Progenitor cell of endocrine pancreas (in vitro differentiated cells): ENCODE data around the gene CATSPER1. TPM values are rescaled to one million over a fixed set of nuclear protein-coding genes. Genes with fewer than 3 reads are reported as not detected.

ENCODE experiments used
- DNase-seq: peaks from one replicate; pipeline ENCODE4 v3.0.0; 2021; ENCODE audit warnings: low spot score; ENCODE audit not compliant: unreplicated experiment
- H3K27ac Mint-ChIP-seq: 2 replicates; pipeline ENCODE4 v1.8.0; 2021; ENCODE audit warnings: mild to moderate bottlenecking, moderate library complexity, mixed read lengths
- H3K27me3 Mint-ChIP-seq: 2 replicates; pipeline ENCODE4 v1.8.0; 2021; ENCODE audit warnings: mixed read lengths
- H3K36me3 Mint-ChIP-seq: 2 replicates; pipeline ENCODE4 v1.8.0; 2022; ENCODE audit warnings: mixed read lengths; ENCODE audit not compliant: insufficient read depth
- H3K4me1 Mint-ChIP-seq: 2 replicates; pipeline ENCODE4 v1.8.0; 2021; ENCODE audit warnings: low read depth, mixed read lengths
- H3K4me3 Mint-ChIP-seq: 2 replicates; pipeline ENCODE4 v1.8.0; 2021; ENCODE audit warnings: low read depth, mild to moderate bottlenecking, moderate library complexity, mixed read lengths
- H3K9me3 Mint-ChIP-seq: 2 replicates; pipeline ENCODE4 v1.8.0; 2021; ENCODE audit warnings: low read depth, mixed read lengths
- total RNA-seq: library from RNA; stranded (reverse); gene quantifications from 2 replicates; pipeline ENCODE4 v1.2.1, GENCODE V29; 2021
- TF ChIP-seq, protein P1 (sequence below): fragments of 200-600 bp; sonication (generic); IDR thresholded peaks from one replicate; pipeline ENCODE4 v1.5.0; 2021; ENCODE audit warnings: antibody characterized with exemption, mild to moderate bottlenecking; ENCODE audit not compliant: unreplicated experiment

The CATSPER1 gene
- total RNA-seq, 1 donor from 2014 or later, result not detected

DNA sequence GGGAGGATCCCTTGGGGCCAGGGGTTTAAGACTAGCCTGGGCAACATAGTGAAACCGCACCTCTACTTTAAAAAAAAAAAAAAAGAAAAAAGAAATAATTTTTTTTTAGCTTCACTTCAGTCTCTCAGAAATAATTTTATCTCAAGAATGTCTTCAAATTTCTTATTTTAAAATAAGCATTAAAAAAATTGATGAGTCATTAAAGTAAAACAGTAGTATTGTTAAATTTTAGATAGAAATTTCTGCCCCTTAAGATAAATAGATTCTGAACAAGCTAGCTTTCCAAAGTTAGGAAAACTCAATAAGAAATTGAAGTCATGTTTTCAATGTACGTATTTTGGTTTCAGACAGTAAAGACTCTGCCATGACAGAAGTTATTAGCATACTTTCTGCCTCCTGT, 36.1 kb upstream of the CATSPER1 start:
- Mint-ChIP-seq H3K27me3 (no peaks in the 10 kb centered on the region), H3K36me3 (peaks cover 50% of the 10 kb centered on the region), H3K4me1 (no peaks in the 10 kb centered on the region), H3K4me3 (no peak overlapping the region), H3K9me3 (no peaks in the 10 kb centered on the region), H3K27ac (no peak overlapping the region)
- no peak for DNase-seq
- TF ChIP-seq, protein P1, sequence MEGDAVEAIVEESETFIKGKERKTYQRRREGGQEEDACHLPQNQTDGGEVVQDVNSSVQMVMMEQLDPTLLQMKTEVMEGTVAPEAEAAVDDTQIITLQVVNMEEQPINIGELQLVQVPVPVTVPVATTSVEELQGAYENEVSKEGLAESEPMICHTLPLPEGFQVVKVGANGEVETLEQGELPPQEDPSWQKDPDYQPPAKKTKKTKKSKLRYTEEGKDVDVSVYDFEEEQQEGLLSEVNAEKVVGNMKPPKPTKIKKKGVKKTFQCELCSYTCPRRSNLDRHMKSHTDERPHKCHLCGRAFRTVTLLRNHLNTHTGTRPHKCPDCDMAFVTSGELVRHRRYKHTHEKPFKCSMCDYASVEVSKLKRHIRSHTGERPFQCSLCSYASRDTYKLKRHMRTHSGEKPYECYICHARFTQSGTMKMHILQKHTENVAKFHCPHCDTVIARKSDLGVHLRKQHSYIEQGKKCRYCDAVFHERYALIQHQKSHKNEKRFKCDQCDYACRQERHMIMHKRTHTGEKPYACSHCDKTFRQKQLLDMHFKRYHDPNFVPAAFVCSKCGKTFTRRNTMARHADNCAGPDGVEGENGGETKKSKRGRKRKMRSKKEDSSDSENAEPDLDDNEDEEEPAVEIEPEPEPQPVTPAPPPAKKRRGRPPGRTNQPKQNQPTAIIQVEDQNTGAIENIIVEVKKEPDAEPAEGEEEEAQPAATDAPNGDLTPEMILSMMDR, result no peak

DNA sequence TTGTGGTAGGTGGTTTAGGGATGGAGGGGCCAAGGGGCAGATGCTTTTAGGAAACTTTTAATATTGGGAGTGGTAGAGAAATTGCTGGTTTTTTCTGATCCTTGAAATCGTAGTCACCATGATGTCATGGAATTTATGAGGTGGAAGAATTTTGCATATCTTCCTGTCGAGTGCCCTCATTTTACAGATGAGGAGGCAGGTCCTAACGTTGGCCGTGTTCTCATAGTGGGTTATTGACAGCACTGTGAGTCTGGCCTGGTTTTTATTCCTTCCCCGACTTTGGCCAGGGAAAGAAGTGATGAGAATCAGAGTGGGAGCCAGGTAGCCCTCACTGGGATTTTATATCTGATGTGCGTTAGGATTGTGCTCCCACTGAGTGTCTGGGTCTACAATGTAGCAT, 35.0 kb upstream of the CATSPER1 start:
- H3K4me1 Mint-ChIP-seq, result no peaks in the 10 kb centered on the region
- no peak for DNase-seq
- no peak overlapping the region for H3K27ac Mint-ChIP-seq
- no peaks in the 10 kb centered on the region for H3K27me3 Mint-ChIP-seq
- H3K4me3 Mint-ChIP-seq, result no peak overlapping the region
- TF ChIP-seq, protein P1, result no peak
- peaks cover 45% of the 10 kb centered on the region for H3K36me3 Mint-ChIP-seq
- no peaks in the 10 kb centered on the region for H3K9me3 Mint-ChIP-seq

DNA sequence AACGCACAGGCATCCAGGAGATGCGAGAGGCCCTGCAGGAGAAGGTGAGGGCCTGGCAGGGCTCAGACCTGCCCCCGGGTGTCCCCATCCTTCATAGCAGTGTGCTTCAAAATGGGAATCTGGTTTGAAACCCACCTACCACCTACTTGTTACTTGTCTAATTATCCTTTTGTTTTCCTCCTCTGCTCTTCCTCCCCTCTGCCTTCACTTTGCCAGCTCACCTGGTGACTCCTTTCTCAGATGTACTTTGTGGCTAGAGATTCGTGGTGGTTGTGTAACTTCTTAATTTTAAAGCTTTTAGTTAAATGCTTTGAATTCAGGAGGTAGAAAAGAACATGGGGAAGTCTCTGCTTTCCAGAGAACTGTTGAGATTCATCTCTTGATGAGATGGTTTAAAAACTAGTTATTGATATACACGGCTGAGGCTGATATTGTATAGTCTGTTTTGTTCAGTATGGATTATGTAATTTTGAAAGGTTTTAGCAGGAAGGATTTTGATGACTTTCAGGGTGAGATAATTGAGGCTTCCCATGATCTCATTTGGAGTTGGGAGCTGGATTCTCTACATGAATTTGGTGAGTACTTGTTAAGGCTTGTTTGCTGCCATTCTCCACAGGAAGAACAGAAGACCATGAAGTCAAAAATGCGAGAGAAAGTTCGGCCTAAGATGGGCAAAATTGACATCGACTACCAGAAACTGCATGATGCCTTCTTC, 33.8 kb upstream of the CATSPER1 start:
- Mint-ChIP-seq H3K27ac (no peak overlapping the region), H3K27me3 (no peaks in the 10 kb centered on the region), H3K4me1 (no peaks in the 10 kb centered on the region), H3K9me3 (no peaks in the 10 kb centered on the region), H3K4me3 (no peak overlapping the region), H3K36me3 (peaks cover 43% of the 10 kb centered on the region)
- TF ChIP-seq, protein P1, result no peak
- DNase-seq, result no peak

DNA sequence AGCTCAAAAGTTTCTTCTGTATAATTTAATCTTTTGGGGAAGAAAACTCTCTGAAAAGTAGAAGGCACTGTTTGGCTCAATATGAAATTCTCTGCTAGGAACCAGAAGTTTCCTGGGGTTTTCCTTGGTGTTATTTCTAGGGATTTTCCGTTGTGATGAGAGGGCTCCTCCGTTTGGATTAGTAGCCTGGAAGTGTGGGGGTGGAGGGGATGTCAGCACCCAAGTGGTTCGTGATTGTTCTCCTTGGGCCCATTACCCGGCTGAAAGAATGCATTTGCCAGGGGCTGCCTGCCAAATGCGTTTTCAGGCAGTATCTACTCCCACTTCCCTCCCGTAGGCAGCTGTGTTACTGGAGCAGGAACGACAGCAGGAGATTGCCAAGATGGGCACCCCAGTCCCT, 30.2 kb upstream of the CATSPER1 start:
- H3K27me3 Mint-ChIP-seq, result no peaks in the 10 kb centered on the region
- no peaks in the 10 kb centered on the region for H3K9me3 Mint-ChIP-seq
- H3K4me1 Mint-ChIP-seq, result peaks cover 15% of the 10 kb centered on the region
- H3K36me3 Mint-ChIP-seq, result peaks cover 32% of the 10 kb centered on the region
- no peak for DNase-seq
- no peak overlapping the region for H3K27ac Mint-ChIP-seq
- TF ChIP-seq, protein P1, result no peak
- no peak overlapping the region for H3K4me3 Mint-ChIP-seq

DNA sequence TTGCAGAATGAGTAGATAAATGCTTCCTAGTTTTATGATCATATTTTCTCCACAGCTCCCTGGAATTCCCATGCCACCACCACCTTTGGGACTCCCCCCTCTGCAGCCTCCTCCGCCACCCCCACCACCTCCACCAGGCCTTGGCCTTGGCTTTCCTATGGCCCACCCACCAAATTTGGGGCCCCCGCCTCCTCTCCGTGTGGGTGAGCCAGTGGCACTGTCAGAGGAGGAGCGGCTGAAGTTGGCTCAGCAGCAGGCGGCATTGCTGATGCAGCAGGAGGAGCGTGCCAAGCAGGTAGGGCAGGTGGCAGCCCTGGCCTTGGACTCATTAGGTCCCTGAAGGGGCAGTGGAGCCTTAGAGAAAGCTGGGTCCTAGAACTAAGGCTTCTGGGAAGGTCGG, 28.7 kb upstream of the CATSPER1 start:
- H3K9me3 Mint-ChIP-seq, result no peaks in the 10 kb centered on the region
- H3K27ac Mint-ChIP-seq, result no peak overlapping the region
- H3K4me1 Mint-ChIP-seq, result peaks cover 26% of the 10 kb centered on the region
- no peaks in the 10 kb centered on the region for H3K27me3 Mint-ChIP-seq
- TF ChIP-seq, protein P1, result no peak
- H3K4me3 Mint-ChIP-seq, result no peak overlapping the region
- peaks cover 25% of the 10 kb centered on the region for H3K36me3 Mint-ChIP-seq
- DNase-seq, result no peak
